Raji (cell line): Measurements from ENCODE around the gene SH3RF3.

Experiments used
- POLR2A ChIP-seq: IDR thresholded peaks from 2 replicates; pipeline ENCODE4 v1.6.1; 2011; ENCODE audit warnings: low read depth, low read length, control low read depth; ENCODE audit not compliant: insufficient read depth

Gene SH3RF3

GRCh38 chr2:109203246-109204011 is 74.4 kb downstream of the SH3RF3 start:
- no peak for TF ChIP-seq POLR2A

GRCh38 chr2:109204412-109204811 is 75.4 kb downstream of the SH3RF3 start:
- no peak for TF ChIP-seq POLR2A

- TF ChIP-seq POLR2A, result no peak
These were observed 76.4 kb downstream of the SH3RF3 start for GRCh38 chr2:109205447-109205846.

- no peak for TF ChIP-seq POLR2A
These were observed 77.7 kb downstream of the SH3RF3 start for GRCh38 chr2:109206569-109207146.

GRCh38 chr2:109207176-109207575 is 78.2 kb downstream of the SH3RF3 start:
- TF ChIP-seq POLR2A, result no peak

GRCh38 chr2:109208071-109208950 is 79.3 kb downstream of the SH3RF3 start:
- TF ChIP-seq POLR2A, result no peak

GRCh38 chr2:109208951-109209335 is 79.9 kb downstream of the SH3RF3 start:
- TF ChIP-seq POLR2A, result no peak

GRCh38 chr2:109209412-109209811 is 80.4 kb downstream of the SH3RF3 start:
- TF ChIP-seq POLR2A, result no peak

- TF ChIP-seq POLR2A, result no peak
These were observed 80.9 kb downstream of the SH3RF3 start for GRCh38 chr2:109209941-109210340.

GRCh38 chr2:109210431-109211200 is 81.6 kb downstream of the SH3RF3 start:
- TF ChIP-seq POLR2A, result no peak

GRCh38 chr2:109211315-109211714 is 82.3 kb downstream of the SH3RF3 start:
- no peak for TF ChIP-seq POLR2A

GRCh38 chr2:109212836-109213563 is 84.0 kb downstream of the SH3RF3 start:
- TF ChIP-seq POLR2A, result no peak

- no peak for TF ChIP-seq POLR2A
These were observed 84.8 kb downstream of the SH3RF3 start for GRCh38 chr2:109213646-109214433.
